ENCODE results near the gene COL2A1. TPM values are rescaled to one million over a fixed set of nuclear protein-coding genes. Genes with fewer than 3 reads are reported as not detected.
A peak's percentile ranks its signal among the peaks of the same experiment; 100 is the strongest.

Gene COL2A1
- total and polyA plus RNA-seq, 8 donors, result 2.2 to 14.5 (median 6.8) TPM; not detected in 2

GRCh38 chr12:48021485-48022179 lies 17.4 kb upstream of the COL2A1 start:
- Histone ChIP-seq H3K4me3 (no peak overlapping the region), H3K36me3 (no peaks in the 10 kb centered on the region), H3K27me3 (peaks cover 0 to 22% (median 0%) of the 10 kb centered on the region in 3 donors), H3K4me1 (peaks cover 19 to 31% (median 22%) of the 10 kb centered on the region in 4 donors), H3K9me3 (no peaks in the 10 kb centered on the region), H3K27ac (peak overlapping the region in 3 of 5 donors; percentile 2 to 65 (median 38))
- 13 to 36% (median 18%) methylated on average over 5 of the region's 5 CpGs for WGBS, 5 donors
- intact Hi-C loops (cut with DNase I; ENCODE audit: low total_unique reads), result no loop called here
- TF ChIP-seq POLR2A (IDR thresholded peaks at IDR 0.05) (no peak), POLR2AphosphoS5 (IDR thresholded peaks at IDR 0.05) (no peak), EP300 (IDR thresholded peaks at IDR 0.05) (no peak), CTCF (IDR thresholded peaks at IDR 0.05) (no peak)
- peak; percentile 55 to 70 for DNase-seq

GRCh38 chr12:48019639-48020265 lies 15.5 kb upstream of the COL2A1 start:
- Histone ChIP-seq H3K4me3 (no peak overlapping the region), H3K4me1 (peaks cover 19 to 31% (median 22%) of the 10 kb centered on the region in 4 donors), H3K9me3 (no peaks in the 10 kb centered on the region), H3K27ac (no peak overlapping the region), H3K27me3 (peaks cover 0 to 29% (median 0%) of the 10 kb centered on the region in 3 donors), H3K36me3 (no peaks in the 10 kb centered on the region)
- WGBS, 5 donors, result 21 to 51% (median 38%) methylated on average over 3 of the region's 3 CpGs
- no peak for TF ChIP-seq POLR2AphosphoS5 (IDR thresholded peaks at IDR 0.05)
- no peak for TF ChIP-seq CTCF (IDR thresholded peaks at IDR 0.05)
- TF ChIP-seq EP300 (IDR thresholded peaks at IDR 0.05), result no peak
- TF ChIP-seq POLR2A (IDR thresholded peaks at IDR 0.05), result no peak
- DNase-seq, result no peak
- intact Hi-C loops (cut with DNase I; ENCODE audit: low total_unique reads), result no loop called here

- Histone ChIP-seq H3K9me3 (no peaks in the 10 kb centered on the region), H3K27me3 (peaks cover 0 to 29% (median 0%) of the 10 kb centered on the region in 3 donors), H3K4me1 (peaks cover 12 to 24% (median 17%) of the 10 kb centered on the region in 4 donors), H3K36me3 (no peaks in the 10 kb centered on the region), H3K27ac (no peak overlapping the region), H3K4me3 (no peak overlapping the region)
- intact Hi-C loops (cut with DNase I; ENCODE audit: low total_unique reads), result no loop called here
- 76 to 92% (median 82%) methylated on average over 4 of the region's 4 CpGs for WGBS, 5 donors
- DNase-seq, result no peak
- TF ChIP-seq POLR2A (IDR thresholded peaks at IDR 0.05) (no peak), CTCF (IDR thresholded peaks at IDR 0.05) (no peak), EP300 (IDR thresholded peaks at IDR 0.05) (no peak), POLR2AphosphoS5 (IDR thresholded peaks at IDR 0.05) (no peak)
These were observed 14.3 kb upstream of the COL2A1 start for GRCh38 chr12:48018618-48018995.

GRCh38 chr12:48017921-48018617 lies 13.8 kb upstream of the COL2A1 start:
- intact Hi-C loops (cut with DNase I; ENCODE audit: low total_unique reads), result no loop called here
- Histone ChIP-seq H3K27ac (no peak overlapping the region), H3K27me3 (peaks cover 0 to 29% (median 0%) of the 10 kb centered on the region in 3 donors), H3K4me1 (peaks cover 10 to 19% (median 11%) of the 10 kb centered on the region in 4 donors), H3K4me3 (no peak overlapping the region), H3K36me3 (no peaks in the 10 kb centered on the region), H3K9me3 (no peaks in the 10 kb centered on the region)
- 62 to 70% (median 66%) methylated on average over 4 of the region's 4 CpGs for WGBS, 5 donors
- DNase-seq, result no peak
- TF ChIP-seq CTCF (IDR thresholded peaks at IDR 0.05) (no peak), POLR2A (IDR thresholded peaks at IDR 0.05) (no peak)

Measured in stomach (tissue), 9 donors.